ENCODE data around the gene RHO.

RHO gene

GRCh38 chr3:129579991-129580390 lies 51.6 kb downstream of the RHO start:
- Histone ChIP-seq H3K36me3 (replicated peaks; ENCODE audit: insufficient read depth, low read length) (no peaks in the 10 kb centered on the region), H3K27me3 (replicated peaks; ENCODE audit: insufficient read depth, low read length) (no peaks in the 10 kb centered on the region), H3K27ac (ENCODE audit: low read length) (no peak overlapping the region), H3K79me2 (ENCODE audit: low read length) (no peaks in the 10 kb centered on the region), H3K9me3 (replicated peaks; ENCODE audit: insufficient read depth, low read length) (no peaks in the 10 kb centered on the region), H3K4me3 (ENCODE audit: low read length) (no peak overlapping the region), H2AFZ (ENCODE audit: low read length) (no peak overlapping the region), H3F3A (ENCODE audit: insufficient read depth, low read length) (peaks cover 9% of the 10 kb centered on the region; the same call in 1 of the 2 replicates), H3K9me2 (replicated peaks; ENCODE audit: insufficient read depth, low read length) (no peaks in the 10 kb centered on the region), H4K20me1 (ENCODE audit: insufficient read depth, low read length) (no peaks in the 10 kb centered on the region), H3K9ac (ENCODE audit: low read length) (no peak overlapping the region), H3K4me2 (ENCODE audit: low read depth, low read length) (no peak overlapping the region), H3K4me1 (ENCODE audit: low read length) (peaks cover 23% of the 10 kb centered on the region)
- no peak for TF ChIP-seq EZH2 (optimal IDR thresholded peaks at IDR 0.05; ENCODE audit: low read depth, low read length)
- TF ChIP-seq, protein P1, sequence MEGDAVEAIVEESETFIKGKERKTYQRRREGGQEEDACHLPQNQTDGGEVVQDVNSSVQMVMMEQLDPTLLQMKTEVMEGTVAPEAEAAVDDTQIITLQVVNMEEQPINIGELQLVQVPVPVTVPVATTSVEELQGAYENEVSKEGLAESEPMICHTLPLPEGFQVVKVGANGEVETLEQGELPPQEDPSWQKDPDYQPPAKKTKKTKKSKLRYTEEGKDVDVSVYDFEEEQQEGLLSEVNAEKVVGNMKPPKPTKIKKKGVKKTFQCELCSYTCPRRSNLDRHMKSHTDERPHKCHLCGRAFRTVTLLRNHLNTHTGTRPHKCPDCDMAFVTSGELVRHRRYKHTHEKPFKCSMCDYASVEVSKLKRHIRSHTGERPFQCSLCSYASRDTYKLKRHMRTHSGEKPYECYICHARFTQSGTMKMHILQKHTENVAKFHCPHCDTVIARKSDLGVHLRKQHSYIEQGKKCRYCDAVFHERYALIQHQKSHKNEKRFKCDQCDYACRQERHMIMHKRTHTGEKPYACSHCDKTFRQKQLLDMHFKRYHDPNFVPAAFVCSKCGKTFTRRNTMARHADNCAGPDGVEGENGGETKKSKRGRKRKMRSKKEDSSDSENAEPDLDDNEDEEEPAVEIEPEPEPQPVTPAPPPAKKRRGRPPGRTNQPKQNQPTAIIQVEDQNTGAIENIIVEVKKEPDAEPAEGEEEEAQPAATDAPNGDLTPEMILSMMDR (IDR thresholded peaks at IDR 0.05; ENCODE audit: low read length), result no peak
- TF ChIP-seq EZH2phosphoT487 (IDR thresholded peaks at IDR 0.05; ENCODE audit: low read length), result no peak
- DNase-seq, result no peak

- Histone ChIP-seq H3K4me2 (ENCODE audit: low read depth, low read length) (no peak overlapping the region), H2AFZ (ENCODE audit: low read length) (no peak overlapping the region), H3F3A (ENCODE audit: insufficient read depth, low read length) (peaks cover 4% of the 10 kb centered on the region; the same call in 1 of the 2 replicates), H3K4me3 (ENCODE audit: low read length) (no peak overlapping the region), H3K27me3 (replicated peaks; ENCODE audit: insufficient read depth, low read length) (no peaks in the 10 kb centered on the region), H3K9me2 (replicated peaks; ENCODE audit: insufficient read depth, low read length) (no peaks in the 10 kb centered on the region), H4K20me1 (ENCODE audit: insufficient read depth, low read length) (no peaks in the 10 kb centered on the region), H3K4me1 (ENCODE audit: low read length) (peaks cover 13% of the 10 kb centered on the region), H3K36me3 (replicated peaks; ENCODE audit: insufficient read depth, low read length) (no peaks in the 10 kb centered on the region), H3K9ac (ENCODE audit: low read length) (no peak overlapping the region), H3K79me2 (ENCODE audit: low read length) (no peaks in the 10 kb centered on the region), H3K9me3 (replicated peaks; ENCODE audit: insufficient read depth, low read length) (no peaks in the 10 kb centered on the region), H3K27ac (ENCODE audit: low read length) (no peak overlapping the region)
- no peak for DNase-seq
- TF ChIP-seq, protein P1 (IDR thresholded peaks at IDR 0.05; ENCODE audit: low read length), result no peak
- TF ChIP-seq EZH2 (optimal IDR thresholded peaks at IDR 0.05; ENCODE audit: low read depth, low read length), result no peak
- no peak for TF ChIP-seq EZH2phosphoT487 (IDR thresholded peaks at IDR 0.05; ENCODE audit: low read length)
These were observed 53.2 kb downstream of the RHO start for GRCh38 chr3:129581623-129582022.

DNA sequence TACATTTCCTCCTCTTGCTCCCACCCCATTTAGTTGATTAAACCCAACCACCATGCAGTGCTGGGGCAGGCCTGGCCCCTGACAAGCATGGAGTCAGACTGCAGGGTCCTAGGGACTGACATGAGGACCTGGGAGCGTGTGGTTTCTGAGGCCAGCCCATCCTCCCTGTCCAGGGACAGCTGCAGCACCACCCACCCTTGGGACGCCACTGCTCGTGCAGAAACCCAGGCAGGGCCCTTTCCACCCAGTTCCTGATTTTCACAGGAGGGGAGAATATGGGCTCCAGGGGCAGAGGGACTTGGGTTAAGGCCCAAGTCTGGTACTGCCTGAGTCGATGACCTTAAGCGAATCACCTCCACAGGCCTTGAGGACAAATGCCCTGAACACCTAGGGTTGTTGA lies 54.4 kb downstream of the RHO start:
- Histone ChIP-seq H3K27ac (ENCODE audit: low read length) (no peak overlapping the region), H3K4me1 (ENCODE audit: low read length) (peaks cover 2% of the 10 kb centered on the region), H3K36me3 (replicated peaks; ENCODE audit: insufficient read depth, low read length) (no peaks in the 10 kb centered on the region), H4K20me1 (ENCODE audit: insufficient read depth, low read length) (no peaks in the 10 kb centered on the region), H3K4me2 (ENCODE audit: low read depth, low read length) (no peak overlapping the region), H3K27me3 (replicated peaks; ENCODE audit: insufficient read depth, low read length) (no peaks in the 10 kb centered on the region), H3K9me3 (replicated peaks; ENCODE audit: insufficient read depth, low read length) (no peaks in the 10 kb centered on the region), H3K9ac (ENCODE audit: low read length) (no peak overlapping the region), H3F3A (ENCODE audit: insufficient read depth, low read length) (no peaks in the 10 kb centered on the region), H3K4me3 (ENCODE audit: low read length) (no peak overlapping the region), H3K79me2 (ENCODE audit: low read length) (no peaks in the 10 kb centered on the region), H3K9me2 (replicated peaks; ENCODE audit: insufficient read depth, low read length) (no peaks in the 10 kb centered on the region), H2AFZ (ENCODE audit: low read length) (no peak overlapping the region)
- no peak for TF ChIP-seq EZH2 (optimal IDR thresholded peaks at IDR 0.05; ENCODE audit: low read depth, low read length)
- no peak for TF ChIP-seq EZH2phosphoT487 (IDR thresholded peaks at IDR 0.05; ENCODE audit: low read length)
- TF ChIP-seq, protein P1 (IDR thresholded peaks at IDR 0.05; ENCODE audit: low read length), result no peak
- no peak for DNase-seq

All from MM.1S (cell line).